K562 (cell line): ENCODE results near the gene OR51B2. TPM values are rescaled to one million over a fixed set of nuclear protein-coding genes. Genes with fewer than 3 reads are reported as not detected.

Source experiments
- ARHGAP35 ChIP-seq: fragments of 450-650 bp; IDR thresholded peaks from 2 replicates; pipeline ENCODE4 v1.6.1; 2018; ENCODE audit not compliant: partially characterized antibody
- ATF7 ChIP-seq: fragments of 450-650 bp; IDR thresholded peaks from 2 replicates; pipeline ENCODE4 v1.7.1; 2014; ENCODE audit warnings: mild to moderate bottlenecking, moderate library complexity
- CBX8 ChIP-seq: fragments of 200-600 bp; sonication (generic); IDR thresholded peaks from 2 replicates; pipeline ENCODE4 v1.6.1; 2012; ENCODE audit warnings: borderline replicate concordance, mixed run types, low read depth, mild to moderate bottlenecking, moderate library complexity, mixed read lengths, low read length, control low read depth, inconsistent platforms; ENCODE audit not compliant: poor library complexity, severe bottlenecking; ENCODE audit errors: extremely low read depth
- CHD4 ChIP-seq: fragments of 200-600 bp; sonication (generic); IDR thresholded peaks from 3 replicates; pipeline ENCODE4 v1.6.1; 2012; ENCODE audit warnings: low read depth, mild to moderate bottlenecking, mixed read lengths, low read length, inconsistent platforms; ENCODE audit not compliant: insufficient read depth, insufficient replicate concordance, poor library complexity, severe bottlenecking
- GTF2F1 ChIP-seq: IDR thresholded peaks from 2 replicates; pipeline ENCODE4 v1.6.1; 2011; ENCODE audit warnings: low read depth, low read length, improper control_type of control experiment
- HEY1 ChIP-seq: fragments of 250-450 bp; sonication (Bioruptor Pico); IDR thresholded peaks from 2 replicates; pipeline ENCODE4 v1.5.0; 2020; ENCODE audit warnings: mild to moderate bottlenecking, moderate library complexity, borderline replicate concordance
- NUFIP1 ChIP-seq: fragments of 450-650 bp; IDR thresholded peaks from 2 replicates; pipeline ENCODE4 v1.6.1; 2018; ENCODE audit not compliant: partially characterized antibody
- STAT5B ChIP-seq: fragments of 250-450 bp; sonication (Bioruptor Pico); IDR thresholded peaks from 2 replicates; pipeline ENCODE4 v1.8.0; 2021; ENCODE audit warnings: mild to moderate bottlenecking, inconsistent platforms
- ZC3H4 ChIP-seq: sonication (generic); formaldehyde crosslinking; IDR thresholded peaks from 2 replicates; pipeline ENCODE4 v1.9.0; 2021; ENCODE audit warnings: missing genetic modification reagents, borderline replicate concordance
- ZNF217 ChIP-seq: sonication (generic); formaldehyde crosslinking; IDR thresholded peaks from 2 replicates; pipeline ENCODE4 v1.8.0; 2022; ENCODE audit warnings: mild to moderate bottlenecking, missing genetic modification reagents
- polyA plus RNA-seq, 8 experiments: library from polyadenylated mRNA; depleted of rRNA in 4 of 8; stranded (reverse) in 5 of 8; unstranded in 3 of 8; fragments of >200 nt; fragmentation: Nextera tagmentation in 2 of 8; fragmentation: Illumina TruSeq in 1 of 8; extraction: Ambion mirVana in 2 of 8; extraction: Trizol in 1 of 8; gene quantifications; 2 replicates each; pipeline versions ENCODE4 v1.2.1 to v1.2.3, GENCODE V29; 2011 to 2014; ENCODE audit warnings: inconsistent platforms in 1 of 8, missing spikeins in 1 of 8
- total RNA-seq, 7 experiments: library from RNA; depleted of rRNA in 6 of 7; stranded (reverse); fragments of >200 nt in 6 of 7; fragmentation: Illumina TruSeq in 2 of 7; extraction: Trizol in 2 of 7; gene quantifications; 2 replicates each; pipeline versions ENCODE4 v1.2.1 to v1.2.3, GENCODE V29; 2011 to 2021; ENCODE audit warnings: low replicate concordance in 1 of 7
- TF ChIP-seq, protein P1 (sequence below): fragments of 450-650 bp; IDR thresholded peaks from 2 replicates; pipeline ENCODE4 v1.6.1; 2016; ENCODE audit warnings: low read depth
- TF ChIP-seq, protein P2 (sequence below): fragments of 200-800 bp; sonication (Bioruptor generic); IDR thresholded peaks from 2 replicates; pipeline ENCODE4 v1.6.1; 2017; ENCODE audit warnings: missing genetic modification characterization, missing compliant biosample characterization
- TF ChIP-seq, protein P3 (sequence below): IDR thresholded peaks from 2 replicates; pipeline ENCODE4 v1.6.1; 2011; ENCODE audit not compliant: insufficient read length; ENCODE audit errors: extremely low read depth
- TF ChIP-seq, protein P4 (sequence below), 2 experiments: fragments of 450-650 bp; IDR thresholded peaks; 2 replicates each; pipeline ENCODE4 v1.6.1; 2016

Gene OR51B2
- total and polyA plus RNA-seq, 9 of the 15 experiments (the other 6 are each of a cell fraction or from before 2014, with no cell fraction given), result 0.38 to 6.6 (median 4.0) TPM

GRCh38 chr11:5291207-5291838, 32.8 kb downstream of the OR51B2 start (continued):
- TF ChIP-seq, protein P1, sequence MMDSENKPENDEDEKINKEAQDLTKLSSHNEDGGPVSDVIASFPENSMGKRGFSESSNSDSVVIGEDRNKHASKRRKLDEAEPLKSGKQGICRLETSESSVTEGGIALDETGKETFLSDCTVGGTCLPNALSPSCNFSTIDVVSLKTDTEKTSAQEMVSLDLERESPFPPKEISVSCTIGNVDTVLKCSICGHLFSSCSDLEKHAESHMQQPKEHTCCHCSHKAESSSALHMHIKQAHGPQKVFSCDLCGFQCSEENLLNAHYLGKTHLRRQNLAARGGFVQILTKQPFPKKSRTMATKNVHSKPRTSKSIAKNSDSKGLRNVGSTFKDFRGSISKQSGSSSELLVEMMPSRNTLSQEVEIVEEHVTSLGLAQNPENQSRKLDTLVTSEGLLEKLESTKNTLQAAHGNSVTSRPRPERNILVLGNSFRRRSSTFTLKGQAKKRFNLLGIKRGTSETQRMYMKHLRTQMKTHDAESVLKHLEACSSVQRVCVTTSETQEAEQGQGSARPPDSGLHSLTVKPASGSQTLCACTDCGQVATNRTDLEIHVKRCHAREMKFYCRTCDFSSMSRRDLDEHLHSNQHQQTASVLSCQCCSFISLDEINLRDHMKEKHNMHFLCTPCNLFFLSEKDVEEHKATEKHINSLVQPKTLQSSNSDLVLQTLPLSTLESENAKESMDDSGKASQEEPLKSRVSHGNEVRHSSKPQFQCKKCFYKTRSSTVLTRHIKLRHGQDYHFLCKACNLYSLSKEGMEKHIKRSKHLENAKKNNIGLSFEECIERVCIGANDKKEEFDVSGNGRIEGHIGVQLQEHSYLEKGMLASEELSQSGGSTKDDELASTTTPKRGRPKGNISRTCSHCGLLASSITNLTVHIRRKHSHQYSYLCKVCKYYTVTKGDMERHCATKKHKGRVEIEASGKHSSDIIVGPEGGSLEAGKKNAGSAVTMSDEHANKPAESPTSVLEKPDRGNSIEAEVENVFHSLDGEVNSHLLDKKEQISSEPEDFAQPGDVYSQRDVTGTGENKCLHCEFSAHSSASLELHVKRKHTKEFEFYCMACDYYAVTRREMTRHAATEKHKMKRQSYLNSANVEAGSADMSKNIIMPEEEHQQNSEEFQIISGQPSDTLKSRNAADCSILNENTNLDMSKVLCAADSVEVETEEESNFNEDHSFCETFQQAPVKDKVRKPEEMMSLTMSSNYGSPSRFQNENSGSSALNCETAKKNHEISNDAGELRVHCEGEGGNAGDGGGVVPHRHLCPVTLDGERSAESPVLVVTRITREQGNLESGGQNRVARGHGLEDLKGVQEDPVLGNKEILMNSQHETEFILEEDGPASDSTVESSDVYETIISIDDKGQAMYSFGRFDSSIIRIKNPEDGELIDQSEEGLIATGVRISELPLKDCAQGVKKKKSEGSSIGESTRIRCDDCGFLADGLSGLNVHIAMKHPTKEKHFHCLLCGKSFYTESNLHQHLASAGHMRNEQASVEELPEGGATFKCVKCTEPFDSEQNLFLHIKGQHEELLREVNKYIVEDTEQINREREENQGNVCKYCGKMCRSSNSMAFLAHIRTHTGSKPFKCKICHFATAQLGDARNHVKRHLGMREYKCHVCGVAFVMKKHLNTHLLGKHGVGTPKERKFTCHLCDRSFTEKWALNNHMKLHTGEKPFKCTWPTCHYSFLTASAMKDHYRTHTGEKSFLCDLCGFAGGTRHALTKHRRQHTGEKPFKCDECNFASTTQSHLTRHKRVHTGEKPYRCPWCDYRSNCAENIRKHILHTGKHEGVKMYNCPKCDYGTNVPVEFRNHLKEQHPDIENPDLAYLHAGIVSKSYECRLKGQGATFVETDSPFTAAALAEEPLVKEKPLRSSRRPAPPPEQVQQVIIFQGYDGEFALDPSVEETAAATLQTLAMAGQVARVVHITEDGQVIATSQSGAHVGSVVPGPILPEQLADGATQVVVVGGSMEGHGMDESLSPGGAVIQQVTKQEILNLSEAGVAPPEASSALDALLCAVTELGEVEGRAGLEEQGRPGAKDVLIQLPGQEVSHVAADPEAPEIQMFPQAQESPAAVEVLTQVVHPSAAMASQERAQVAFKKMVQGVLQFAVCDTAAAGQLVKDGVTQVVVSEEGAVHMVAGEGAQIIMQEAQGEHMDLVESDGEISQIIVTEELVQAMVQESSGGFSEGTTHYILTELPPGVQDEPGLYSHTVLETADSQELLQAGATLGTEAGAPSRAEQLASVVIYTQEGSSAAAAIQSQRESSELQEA, result no peak
- TF ChIP-seq HEY1 (CRISPR knock-in tag), result no peak
- TF ChIP-seq, protein P2, sequence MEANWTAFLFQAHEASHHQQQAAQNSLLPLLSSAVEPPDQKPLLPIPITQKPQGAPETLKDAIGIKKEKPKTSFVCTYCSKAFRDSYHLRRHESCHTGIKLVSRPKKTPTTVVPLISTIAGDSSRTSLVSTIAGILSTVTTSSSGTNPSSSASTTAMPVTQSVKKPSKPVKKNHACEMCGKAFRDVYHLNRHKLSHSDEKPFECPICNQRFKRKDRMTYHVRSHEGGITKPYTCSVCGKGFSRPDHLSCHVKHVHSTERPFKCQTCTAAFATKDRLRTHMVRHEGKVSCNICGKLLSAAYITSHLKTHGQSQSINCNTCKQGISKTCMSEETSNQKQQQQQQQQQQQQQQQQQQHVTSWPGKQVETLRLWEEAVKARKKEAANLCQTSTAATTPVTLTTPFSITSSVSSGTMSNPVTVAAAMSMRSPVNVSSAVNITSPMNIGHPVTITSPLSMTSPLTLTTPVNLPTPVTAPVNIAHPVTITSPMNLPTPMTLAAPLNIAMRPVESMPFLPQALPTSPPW, result peak; percentile 60; the same call in 1 of the 2 replicates
- TF ChIP-seq GTF2F1, result no peak
- TF ChIP-seq ZC3H4 (CRISPR knock-in tag), result no peak
- TF ChIP-seq ATF7, result 0 out of 2 replicates have a peak, but pooled peaks have one; percentile 17
- TF ChIP-seq, protein P3, sequence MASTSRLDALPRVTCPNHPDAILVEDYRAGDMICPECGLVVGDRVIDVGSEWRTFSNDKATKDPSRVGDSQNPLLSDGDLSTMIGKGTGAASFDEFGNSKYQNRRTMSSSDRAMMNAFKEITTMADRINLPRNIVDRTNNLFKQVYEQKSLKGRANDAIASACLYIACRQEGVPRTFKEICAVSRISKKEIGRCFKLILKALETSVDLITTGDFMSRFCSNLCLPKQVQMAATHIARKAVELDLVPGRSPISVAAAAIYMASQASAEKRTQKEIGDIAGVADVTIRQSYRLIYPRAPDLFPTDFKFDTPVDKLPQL, result no peak
- TF ChIP-seq, protein P4, sequence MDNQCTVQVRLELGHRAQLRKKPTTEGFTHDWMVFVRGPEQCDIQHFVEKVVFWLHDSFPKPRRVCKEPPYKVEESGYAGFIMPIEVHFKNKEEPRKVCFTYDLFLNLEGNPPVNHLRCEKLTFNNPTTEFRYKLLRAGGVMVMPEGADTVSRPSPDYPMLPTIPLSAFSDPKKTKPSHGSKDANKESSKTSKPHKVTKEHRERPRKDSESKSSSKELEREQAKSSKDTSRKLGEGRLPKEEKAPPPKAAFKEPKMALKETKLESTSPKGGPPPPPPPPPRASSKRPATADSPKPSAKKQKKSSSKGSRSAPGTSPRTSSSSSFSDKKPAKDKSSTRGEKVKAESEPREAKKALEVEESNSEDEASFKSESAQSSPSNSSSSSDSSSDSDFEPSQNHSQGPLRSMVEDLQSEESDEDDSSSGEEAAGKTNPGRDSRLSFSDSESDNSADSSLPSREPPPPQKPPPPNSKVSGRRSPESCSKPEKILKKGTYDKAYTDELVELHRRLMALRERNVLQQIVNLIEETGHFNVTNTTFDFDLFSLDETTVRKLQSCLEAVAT (IDR thresholded peaks at IDR 0.05), result no peak
- TF ChIP-seq STAT5B, result no peak
- no peak for TF ChIP-seq CHD4
- no peak for TF ChIP-seq NUFIP1
- no peak for TF ChIP-seq ZNF217 (CRISPR knock-in tag)
- no peak for TF ChIP-seq ARHGAP35
- no peak for TF ChIP-seq CBX8
